ENCODE measurements around the gene RPL37. TPM values are rescaled to one million over a fixed set of nuclear protein-coding genes. Genes with fewer than 3 reads are reported as not detected.
"Not testable (repeated sequence)": the region's sequence is repeated elsewhere in the genome, so short reads cannot be mapped to it uniquely, and the experiment has no call there.

RPL37 gene
- total RNA-seq, 1 donor from 2014 or later, result 1,654 TPM

DNA sequence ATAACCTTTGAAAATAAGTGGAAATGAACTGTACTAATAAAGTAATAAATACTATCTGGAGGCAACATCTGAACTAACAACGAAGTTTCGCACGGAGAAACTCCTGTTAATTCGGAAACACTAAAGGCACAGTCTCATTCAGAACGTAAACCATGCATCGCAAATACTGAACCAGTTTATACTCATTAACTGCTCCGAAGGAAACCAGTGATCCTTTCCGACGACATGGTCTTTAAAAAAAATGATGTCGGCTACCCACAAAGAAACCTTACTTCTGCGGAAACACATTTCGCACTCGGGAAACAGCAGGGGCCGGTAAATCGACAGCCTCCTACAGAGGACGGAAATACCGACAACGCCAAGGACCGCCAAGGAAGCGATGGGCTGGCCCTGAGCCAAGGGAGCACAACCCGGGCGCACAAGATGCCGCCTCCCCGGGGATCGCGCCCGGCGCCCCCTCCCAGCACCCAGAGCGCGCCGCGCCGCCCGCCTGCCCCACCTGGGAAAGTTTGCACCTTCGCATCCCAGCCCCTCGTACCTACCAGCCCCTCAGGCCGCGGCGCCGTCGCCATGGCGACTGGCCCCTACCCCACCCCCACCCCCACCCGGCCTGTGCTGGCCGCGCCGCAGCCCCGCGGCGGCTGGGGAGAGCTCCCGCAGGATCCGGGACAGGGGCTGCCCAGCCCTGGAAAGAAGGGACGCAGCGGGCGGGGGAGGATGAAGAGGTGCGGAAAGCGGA lies 37.6 kb downstream of the RPL37 start:
- Mint-ChIP-seq H3K4me1 (ENCODE audit: unreplicated experiment) (peaks cover 28% of the 10 kb centered on the region), H3K36me3 (peaks cover 10% of the 10 kb centered on the region)

DNA sequence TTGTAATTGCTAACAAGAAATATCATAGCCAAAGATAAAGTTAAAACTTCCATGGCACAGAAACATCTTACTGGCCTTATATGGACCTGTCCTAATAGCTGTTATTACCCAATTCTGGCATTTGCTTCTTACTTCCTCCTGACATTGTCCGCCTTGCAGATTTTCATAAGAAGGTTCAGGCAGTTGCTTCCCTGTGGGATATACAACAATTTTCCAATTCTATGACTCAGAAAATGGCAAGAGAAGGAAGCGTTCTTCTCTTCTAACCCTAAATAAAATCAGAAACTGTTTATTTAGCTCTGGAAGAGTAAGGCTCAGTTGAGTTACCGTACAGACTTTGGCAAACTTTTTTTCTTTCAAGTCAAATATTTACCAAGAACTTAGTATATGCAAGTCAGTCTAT lies 38.5 kb downstream of the RPL37 start:
- peak overlapping the region; percentile 92 for H3K4me3 Mint-ChIP-seq
- H3K36me3 Mint-ChIP-seq, result peaks cover 10% of the 10 kb centered on the region
- H3K27me3 Mint-ChIP-seq, result peaks cover 3% of the 10 kb centered on the region
- DNase-seq (ENCODE audit: extremely low spot score, unreplicated experiment), result no peak
- TF ChIP-seq, protein P1, sequence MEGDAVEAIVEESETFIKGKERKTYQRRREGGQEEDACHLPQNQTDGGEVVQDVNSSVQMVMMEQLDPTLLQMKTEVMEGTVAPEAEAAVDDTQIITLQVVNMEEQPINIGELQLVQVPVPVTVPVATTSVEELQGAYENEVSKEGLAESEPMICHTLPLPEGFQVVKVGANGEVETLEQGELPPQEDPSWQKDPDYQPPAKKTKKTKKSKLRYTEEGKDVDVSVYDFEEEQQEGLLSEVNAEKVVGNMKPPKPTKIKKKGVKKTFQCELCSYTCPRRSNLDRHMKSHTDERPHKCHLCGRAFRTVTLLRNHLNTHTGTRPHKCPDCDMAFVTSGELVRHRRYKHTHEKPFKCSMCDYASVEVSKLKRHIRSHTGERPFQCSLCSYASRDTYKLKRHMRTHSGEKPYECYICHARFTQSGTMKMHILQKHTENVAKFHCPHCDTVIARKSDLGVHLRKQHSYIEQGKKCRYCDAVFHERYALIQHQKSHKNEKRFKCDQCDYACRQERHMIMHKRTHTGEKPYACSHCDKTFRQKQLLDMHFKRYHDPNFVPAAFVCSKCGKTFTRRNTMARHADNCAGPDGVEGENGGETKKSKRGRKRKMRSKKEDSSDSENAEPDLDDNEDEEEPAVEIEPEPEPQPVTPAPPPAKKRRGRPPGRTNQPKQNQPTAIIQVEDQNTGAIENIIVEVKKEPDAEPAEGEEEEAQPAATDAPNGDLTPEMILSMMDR (conservative IDR thresholded peaks at IDR 0.05), result no peak
- peak overlapping the region; percentile 17 for H3K27ac Mint-ChIP-seq
- H3K9me3 Mint-ChIP-seq, result no peaks in the 10 kb centered on the region
- peaks cover 24% of the 10 kb centered on the region for H3K4me1 Mint-ChIP-seq (ENCODE audit: unreplicated experiment)

More for the DNA sequence above, 37.6 kb downstream of the RPL37 start:
- peak; percentile 78 for DNase-seq (ENCODE audit: extremely low spot score, unreplicated experiment)
- Mint-ChIP-seq H3K9me3 (no peaks in the 10 kb centered on the region), H3K27ac (peak overlapping the region; percentile 87), H3K27me3 (peaks cover 3% of the 10 kb centered on the region), H3K4me3 (peak overlapping the region; percentile 92)
- TF ChIP-seq, protein P1 (conservative IDR thresholded peaks at IDR 0.05), result no peak

DNA sequence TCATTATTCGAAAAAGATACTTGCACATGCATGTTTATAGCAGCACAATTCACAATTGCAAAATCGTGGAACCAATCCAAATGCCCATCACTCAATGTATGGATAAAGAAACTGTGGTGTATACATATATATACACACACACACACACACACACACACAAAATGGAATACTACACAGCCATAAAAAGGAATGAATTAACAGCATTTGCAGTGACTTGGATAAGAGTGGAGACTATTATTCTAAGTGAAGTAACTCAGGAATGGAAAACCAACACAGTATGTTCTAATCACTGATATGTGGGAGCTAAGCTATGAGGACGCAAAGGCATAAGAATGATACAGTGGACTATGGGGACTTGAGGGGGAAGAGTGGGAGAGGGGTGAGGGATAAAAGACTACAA lies 40.1 kb downstream of the RPL37 start:
- not testable (repeated sequence) for H3K27ac Mint-ChIP-seq; H3K27me3 Mint-ChIP-seq; H3K9me3 Mint-ChIP-seq; H3K4me3 Mint-ChIP-seq; DNase-seq (ENCODE audit: extremely low spot score, unreplicated experiment)
- Mint-ChIP-seq H3K36me3 (peaks cover 10% of the 10 kb centered on the region), H3K4me1 (ENCODE audit: unreplicated experiment) (peaks cover 31% of the 10 kb centered on the region)

DNA sequence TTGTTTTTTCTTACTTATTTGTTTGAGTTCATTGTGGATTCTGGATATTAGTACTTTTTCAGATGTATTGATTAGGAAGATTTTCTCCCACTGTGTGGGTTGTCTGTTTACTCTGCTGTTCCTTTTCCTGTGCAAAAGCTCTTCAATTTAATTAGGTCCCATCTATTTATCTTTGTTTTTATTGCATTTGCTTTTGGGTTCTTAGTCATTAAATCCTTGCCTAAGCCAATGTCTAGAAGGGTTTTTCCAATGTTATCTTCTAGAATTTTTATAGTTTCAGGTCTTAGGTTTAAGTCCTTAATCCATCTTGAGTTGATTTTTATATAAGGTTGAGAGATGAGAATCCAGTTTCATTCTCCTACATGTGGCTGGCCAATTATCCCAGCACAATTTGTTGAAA lies 40.7 kb downstream of the RPL37 start:
- not testable (repeated sequence) for H3K4me3 Mint-ChIP-seq, H3K27ac Mint-ChIP-seq
- H3K4me1 Mint-ChIP-seq (ENCODE audit: unreplicated experiment), result peaks cover 28% of the 10 kb centered on the region

DNA sequence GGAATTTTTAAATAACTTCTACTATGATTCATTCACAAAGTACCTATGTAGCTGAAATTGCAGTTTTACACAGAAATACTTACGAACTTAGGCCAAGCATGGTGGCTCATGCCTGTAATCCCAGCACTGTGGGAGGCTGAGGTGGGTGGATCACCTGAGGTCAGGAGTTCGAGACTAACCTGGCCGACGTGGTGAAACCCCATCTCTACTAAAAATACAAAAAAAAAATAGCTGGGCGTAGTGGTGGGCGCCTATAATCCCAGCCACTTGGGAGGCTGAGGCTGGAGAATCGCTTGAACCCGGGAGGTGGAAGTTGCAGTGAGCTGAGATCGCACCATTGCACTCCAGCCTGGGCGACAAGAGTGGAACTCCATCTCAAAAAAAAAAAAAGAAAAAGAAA lies 42.3 kb downstream of the RPL37 start:
- Mint-ChIP-seq H3K36me3 (peaks cover 20% of the 10 kb centered on the region), H3K4me1 (ENCODE audit: unreplicated experiment) (peaks cover 20% of the 10 kb centered on the region)
- not testable (repeated sequence) for DNase-seq (ENCODE audit: extremely low spot score, unreplicated experiment); H3K27ac Mint-ChIP-seq; H3K27me3 Mint-ChIP-seq; H3K4me3 Mint-ChIP-seq; H3K9me3 Mint-ChIP-seq

More for the DNA sequence above, 40.7 kb downstream of the RPL37 start:
- peaks cover 10% of the 10 kb centered on the region for H3K36me3 Mint-ChIP-seq
- not testable (repeated sequence) for H3K9me3 Mint-ChIP-seq; H3K27me3 Mint-ChIP-seq; DNase-seq (ENCODE audit: extremely low spot score, unreplicated experiment)

DNA sequence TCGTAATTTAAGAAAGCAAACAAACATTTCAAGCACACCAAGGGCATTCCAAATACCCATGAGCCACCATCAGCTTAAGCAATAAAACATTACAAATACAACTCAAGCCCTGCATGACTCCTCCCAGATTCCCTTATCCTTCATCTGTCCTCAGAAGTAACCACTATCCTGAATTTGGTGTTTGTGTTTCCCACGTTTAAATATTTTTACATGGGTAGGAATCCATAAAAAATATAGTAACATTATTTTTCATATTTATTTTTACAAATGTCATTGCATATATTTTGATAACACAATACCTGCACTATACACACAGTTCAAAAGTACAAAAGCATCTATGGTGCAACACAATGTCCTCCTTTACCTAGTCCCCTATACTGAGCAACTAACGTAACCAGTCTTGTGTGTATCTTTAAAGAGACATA lies 43.3 kb downstream of the RPL37 start:
- Mint-ChIP-seq H3K27me3 (no peaks in the 10 kb centered on the region), H3K27ac (no peak overlapping the region), H3K9me3 (no peaks in the 10 kb centered on the region), H3K36me3 (peaks cover 23% of the 10 kb centered on the region), H3K4me1 (ENCODE audit: unreplicated experiment) (peaks cover 17% of the 10 kb centered on the region), H3K4me3 (no peak overlapping the region)
- TF ChIP-seq, protein P1 (conservative IDR thresholded peaks at IDR 0.05), result no peak
- DNase-seq (ENCODE audit: extremely low spot score, unreplicated experiment), result no peak

DNA sequence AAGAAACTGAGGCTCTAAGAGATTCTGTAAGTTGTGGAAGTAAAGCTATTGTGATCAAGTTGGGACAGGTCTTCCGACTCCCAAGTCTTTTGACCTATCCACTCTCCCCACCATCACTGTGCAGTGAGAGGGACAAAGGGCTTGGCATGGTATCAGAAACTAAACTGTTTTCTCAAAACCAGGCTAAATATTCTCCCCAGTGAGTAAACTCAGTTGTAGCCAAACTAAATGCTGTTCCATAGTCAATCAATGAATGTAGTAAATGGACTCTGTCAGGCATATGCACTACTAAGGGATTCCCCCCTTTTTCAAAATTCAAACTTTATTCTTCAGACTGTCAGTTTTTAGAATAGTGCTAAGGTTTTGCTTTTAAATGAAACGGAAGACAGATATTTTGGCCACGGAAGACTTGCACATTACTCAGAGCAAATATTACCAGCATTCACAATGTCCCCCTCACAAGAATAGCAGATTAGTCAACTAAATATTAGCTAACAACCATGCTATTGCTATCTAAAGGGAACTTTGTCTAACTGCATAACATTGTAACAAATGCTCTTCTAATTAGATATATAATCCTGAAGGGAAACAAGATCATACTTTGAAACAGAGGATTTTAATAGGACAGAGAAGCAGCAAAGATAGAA lies 44.0 kb downstream of the RPL37 start:
- TF ChIP-seq, protein P1 (conservative IDR thresholded peaks at IDR 0.05), result no peak
- no peaks in the 10 kb centered on the region for H3K27me3 Mint-ChIP-seq
- H3K27ac Mint-ChIP-seq, result no peak overlapping the region
- peaks cover 12% of the 10 kb centered on the region for H3K4me1 Mint-ChIP-seq (ENCODE audit: unreplicated experiment)
- no peak for DNase-seq (ENCODE audit: extremely low spot score, unreplicated experiment)
- no peaks in the 10 kb centered on the region for H3K9me3 Mint-ChIP-seq
- H3K4me3 Mint-ChIP-seq, result no peak overlapping the region
- peaks cover 29% of the 10 kb centered on the region for H3K36me3 Mint-ChIP-seq

DNA sequence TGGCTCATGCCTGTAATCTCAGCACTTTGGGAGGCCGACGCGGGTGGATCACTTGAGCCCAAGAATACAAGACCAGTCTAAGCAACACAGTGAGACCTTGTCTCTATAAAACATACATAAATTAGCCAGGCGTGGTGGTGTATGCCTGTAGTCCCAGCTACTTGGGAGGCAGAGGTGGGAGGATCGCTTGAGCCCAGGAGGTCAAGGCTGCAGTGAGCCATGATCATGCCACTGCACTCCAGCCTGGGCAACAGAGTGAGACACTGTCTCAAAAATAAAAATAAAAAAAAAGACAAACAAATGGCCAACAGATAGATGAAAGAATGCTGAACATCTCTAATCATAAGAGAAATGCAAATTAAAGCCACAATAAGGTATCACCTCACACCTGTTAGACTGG lies 46.1 kb downstream of the RPL37 start:
- H3K27me3 Mint-ChIP-seq; H3K27ac Mint-ChIP-seq; H3K4me3 Mint-ChIP-seq; DNase-seq (ENCODE audit: extremely low spot score, unreplicated experiment); H3K9me3 Mint-ChIP-seq: not testable (repeated sequence)
- Mint-ChIP-seq H3K4me1 (ENCODE audit: unreplicated experiment) (peaks cover 13% of the 10 kb centered on the region), H3K36me3 (peaks cover 19% of the 10 kb centered on the region)
